GM23338 (cell line): ENCODE measurements around the gene KCNAB2. TPM values are rescaled to one million over a fixed set of nuclear protein-coding genes. Genes with fewer than 3 reads are reported as not detected.

Experiments used
- ATAC-seq: fragments of 200-7000 bp; cut with Tn5 transposase; 3 replicates; pipeline ENCODE4 v1.9.1; 2020
- DNase-seq: peaks from one replicate; pipeline ENCODE4 v3.0.0-alpha.2; 2015; ENCODE audit warnings: low spot score
- H2AFZ ChIP-seq: fragments of 200-600 bp; sonication (generic); 2 replicates; pipeline ENCODE4 v1.8.0; 2016; ENCODE audit warnings: antibody characterized with exemption, mild to moderate bottlenecking, moderate library complexity
- H3F3A ChIP-seq: fragments of 200-600 bp; sonication (generic); replicated peaks from 2 replicates; pipeline ENCODE4 v1.8.0; 2017; ENCODE audit warnings: antibody characterized with exemption, mixed run types, low read depth
- H3K27ac ChIP-seq: fragments of 200-600 bp; sonication (generic); 2 replicates; pipeline ENCODE4 v1.6.1; 2016; ENCODE audit warnings: low read depth
- H3K27me3 ChIP-seq: fragments of 200-600 bp; sonication (generic); 2 replicates; pipeline ENCODE4 v1.8.0; 2016; ENCODE audit warnings: mild to moderate bottlenecking, mixed run types, moderate library complexity; ENCODE audit not compliant: insufficient read depth
- H3K36me3 ChIP-seq: fragments of 200-600 bp; sonication (generic); 2 replicates; pipeline ENCODE4 v1.8.0; 2016; ENCODE audit warnings: mild to moderate bottlenecking; ENCODE audit not compliant: insufficient read depth
- H3K4me1 ChIP-seq: fragments of 200-600 bp; sonication (generic); 2 replicates; pipeline ENCODE4 v1.8.0; 2016; ENCODE audit warnings: mild to moderate bottlenecking, moderate library complexity; ENCODE audit not compliant: insufficient read depth
- H3K4me2 ChIP-seq: fragments of 200-600 bp; sonication (generic); 2 replicates; pipeline ENCODE4 v1.7.1; 2017; ENCODE audit warnings: mixed run types
- H3K4me3 ChIP-seq: fragments of 200-600 bp; sonication (generic); 2 replicates; pipeline ENCODE4 v1.6.1; 2016; ENCODE audit warnings: mixed run types
- H3K79me2 ChIP-seq: fragments of 200-600 bp; sonication (generic); replicated peaks from 2 replicates; pipeline ENCODE4 v1.8.0; 2017; ENCODE audit warnings: mild to moderate bottlenecking; ENCODE audit not compliant: insufficient read depth
- H3K9me2 ChIP-seq: fragments of 200-600 bp; sonication (generic); 2 replicates; pipeline ENCODE4 v1.8.0; 2017; ENCODE audit not compliant: insufficient read depth
- H4K20me1 ChIP-seq: fragments of 200-600 bp; sonication (generic); replicated peaks from 2 replicates; pipeline ENCODE4 v1.8.0; 2017; ENCODE audit warnings: mild to moderate bottlenecking; ENCODE audit not compliant: insufficient read depth
- H3K27ac Mint-ChIP-seq: 2 replicates; pipeline ENCODE4 v1.8.0; 2020; ENCODE audit warnings: inconsistent platforms, mild to moderate bottlenecking, moderate library complexity, mixed read lengths
- H3K27me3 Mint-ChIP-seq: 3 replicates; pipeline ENCODE4 v1.8.0; 2022; ENCODE audit warnings: low read depth, mild to moderate bottlenecking, moderate library complexity, mixed read lengths, inconsistent platforms; ENCODE audit not compliant: insufficient read depth, poor library complexity
- H3K36me3 Mint-ChIP-seq: 3 replicates; pipeline ENCODE4 v1.8.0; 2021; ENCODE audit warnings: low read depth, mild to moderate bottlenecking, inconsistent platforms, moderate library complexity, mixed read lengths
- H3K4me1 Mint-ChIP-seq: 3 replicates; pipeline ENCODE4 v1.8.0; 2020; ENCODE audit warnings: mild to moderate bottlenecking, inconsistent platforms, mixed read lengths
- H3K4me3 Mint-ChIP-seq: 3 replicates; pipeline ENCODE4 v1.8.0; 2021; ENCODE audit warnings: moderate library complexity, mild to moderate bottlenecking, inconsistent platforms, mixed read lengths
- H3K9me3 Mint-ChIP-seq: 3 replicates; pipeline ENCODE4 v1.8.0; 2020; ENCODE audit warnings: moderate library complexity, mild to moderate bottlenecking, inconsistent platforms, mixed read lengths
- CREB1 ChIP-seq: fragments of 250-450 bp; sonication (Bioruptor Pico); IDR thresholded peaks from 2 replicates; pipeline ENCODE4 v1.5.0; 2020; ENCODE audit warnings: low read depth, mild to moderate bottlenecking, moderate library complexity
- ETS1 ChIP-seq: IDR thresholded peaks from 2 replicates; pipeline ENCODE4 v1.6.1; 2016; ENCODE audit warnings: antibody characterized with exemption
- EZH2 ChIP-seq: fragments of 200-600 bp; sonication (generic); IDR thresholded peaks from one replicate; pipeline ENCODE4 v1.8.0; 2017; ENCODE audit warnings: antibody characterized with exemption, mild to moderate bottlenecking, low read depth; ENCODE audit not compliant: unreplicated experiment
- EZH2phosphoT487 ChIP-seq: fragments of 200-600 bp; sonication (generic); IDR thresholded peaks from one replicate; pipeline ENCODE4 v1.8.1; 2018; ENCODE audit warnings: antibody characterized with exemption; ENCODE audit not compliant: unreplicated experiment
- JUNB ChIP-seq: IDR thresholded peaks from one replicate; pipeline ENCODE4 v1.6.1; 2016; ENCODE audit warnings: antibody characterized with exemption; ENCODE audit not compliant: unreplicated experiment
- NANOG ChIP-seq: IDR thresholded peaks from 2 replicates; pipeline ENCODE4 v1.6.1; 2016; ENCODE audit warnings: antibody characterized with exemption, borderline replicate concordance
- POLR2AphosphoS5 ChIP-seq: IDR thresholded peaks from 2 replicates; pipeline ENCODE4 v1.6.1; 2016; ENCODE audit warnings: antibody characterized with exemption, low read depth
- REST ChIP-seq: IDR thresholded peaks from one replicate; pipeline ENCODE4 v1.6.1; 2018; ENCODE audit warnings: antibody characterized with exemption; ENCODE audit not compliant: unreplicated experiment
- ZNF114 ChIP-seq: fragments of 250-450 bp; sonication (Bioruptor Pico); IDR thresholded peaks from 2 replicates; pipeline ENCODE4 v1.5.0; 2020; ENCODE audit warnings: mild to moderate bottlenecking, moderate library complexity
- ZNF331 ChIP-seq: fragments of 250-450 bp; sonication (Bioruptor Pico); IDR thresholded peaks from 2 replicates; pipeline ENCODE4 v1.5.0; 2020; ENCODE audit warnings: low read depth, mild to moderate bottlenecking, moderate library complexity
- ZNF462 ChIP-seq: fragments of 250-450 bp; sonication (Bioruptor Pico); IDR thresholded peaks from 2 replicates; pipeline ENCODE4 v1.5.0; 2020; ENCODE audit warnings: mild to moderate bottlenecking, moderate library complexity
- polyA plus RNA-seq: library from polyadenylated mRNA; unstranded; fragments of >200 nt; fragmentation: Nextera tagmentation; extraction: Ambion mirVana; gene quantifications from 2 replicates; pipeline ENCODE4 v1.2.1, GENCODE V29; 2016
- total RNA-seq: library from RNA; depleted of rRNA; stranded (reverse); fragments of >200 nt; shearing (Covaris generic); gene quantifications from 2 replicates; pipeline ENCODE4 v1.2.3, GENCODE V29; 2014

The KCNAB2 gene
- total and polyA plus RNA-seq, 2 experiments from 2014 or later: 3.0 to 3.7 TPM

GRCh38 chr1:6045110-6045502 is 582 bp upstream of the KCNAB2 start:
- no peak overlapping the region for H3K4me3 Mint-ChIP-seq
- Histone ChIP-seq H3K79me2 (no peaks in the 10 kb centered on the region), H3K27ac (no peak overlapping the region), H3K4me1 (no peaks in the 10 kb centered on the region), H3F3A (no peaks in the 10 kb centered on the region), H3K27me3 (no peaks in the 10 kb centered on the region), H4K20me1 (no peaks in the 10 kb centered on the region; the same call in 1 of the 2 replicates), H2AFZ (no peak overlapping the region), H3K36me3 (no peaks in the 10 kb centered on the region), H3K4me2 (no peak overlapping the region), H3K9me2 (no peaks in the 10 kb centered on the region), H3K4me3 (no peak overlapping the region)
- no peaks in the 10 kb centered on the region for H3K9me3 Mint-ChIP-seq
- no peak for TF ChIP-seq EZH2phosphoT487
- TF ChIP-seq REST: no peak
- TF ChIP-seq CREB1 (CRISPR knock-in tag): no peak
- TF ChIP-seq NANOG: no peak
- no peak for TF ChIP-seq POLR2AphosphoS5
- no peak for TF ChIP-seq ZNF331 (CRISPR knock-in tag)
- no peak for TF ChIP-seq EZH2
- TF ChIP-seq ETS1: no peak
- no peak for TF ChIP-seq JUNB
- TF ChIP-seq ZNF114 (CRISPR knock-in tag): no peak
- no peak for TF ChIP-seq ZNF462 (CRISPR knock-in tag)
- no peak for DNase-seq
- H3K27ac Mint-ChIP-seq: no peak overlapping the region; the same call in 1 of the 2 replicates
- no peaks in the 10 kb centered on the region for H3K36me3 Mint-ChIP-seq
- H3K27me3 Mint-ChIP-seq: peaks cover 6% of the 10 kb centered on the region
- H3K4me1 Mint-ChIP-seq: no peaks in the 10 kb centered on the region; the same call in 2 of the 3 replicates
- no peak for ATAC-seq
